Fibroblast of lung (primary cell): Measurements from ENCODE around the gene HTR2A. TPM values are rescaled to one million over a fixed set of nuclear protein-coding genes. Genes with fewer than 3 reads are reported as not detected.

Experiments
- DNase-seq, 2 donors: peaks; one replicate each; pipeline versions ENCODE4 v3.0.0 to v3.0.0-alpha.2; 2010; ENCODE audit warnings: low read depth in 2 of 2
- H2AFZ ChIP-seq: 2 replicates; pipeline ENCODE4 v1.5.1; 2012; ENCODE audit warnings: low read length, control low read depth, inconsistent platforms
- H3K27ac ChIP-seq: 2 replicates; pipeline ENCODE4 v1.5.1; 2011; ENCODE audit warnings: low read length, control low read depth; ENCODE audit not compliant: insufficient read depth
- H3K27me3 ChIP-seq: 2 replicates; pipeline ENCODE4 v1.5.1; 2011; ENCODE audit warnings: mild to moderate bottlenecking, low read length; ENCODE audit not compliant: control insufficient read depth, insufficient read depth
- H3K36me3 ChIP-seq: 2 replicates; pipeline ENCODE4 v1.5.1; 2011; ENCODE audit warnings: low read length; ENCODE audit not compliant: control insufficient read depth, insufficient read depth
- H3K4me1 ChIP-seq: 2 replicates; pipeline ENCODE4 v1.5.1; 2011; ENCODE audit warnings: low read length; ENCODE audit not compliant: control insufficient read depth, insufficient read depth; ENCODE audit errors: extremely low read depth
- H3K4me2 ChIP-seq: 2 replicates; pipeline ENCODE4 v1.5.1; 2011; ENCODE audit warnings: low read length, control low read depth; ENCODE audit not compliant: insufficient read depth; ENCODE audit errors: extremely low read depth
- H3K4me3 ChIP-seq, 4 experiments: fragments of 200-600 bp in 1 of 4; sonication (generic) in 1 of 4; replicated peaks in 1 of 4; 2 replicates each; pipeline ENCODE4 v1.5.1; 2011 to 2016; ENCODE audit warnings: low read length in 4 of 4, low read depth in 3 of 4, mild to moderate bottlenecking in 3 of 4, control low read depth in 2 of 4, inconsistent platforms in 1 of 4, mixed read lengths in 1 of 4; ENCODE audit not compliant: insufficient read depth in 1 of 4; ENCODE audit errors: control extremely low read depth in 1 of 4
- H3K79me2 ChIP-seq: 2 replicates; pipeline ENCODE4 v1.5.1; 2012; ENCODE audit warnings: mild to moderate bottlenecking, low read length, inconsistent platforms; ENCODE audit not compliant: control insufficient read depth, insufficient read depth
- H3K9ac ChIP-seq: 2 replicates; pipeline ENCODE4 v1.5.1; 2011; ENCODE audit warnings: mild to moderate bottlenecking, low read length, control low read depth; ENCODE audit not compliant: insufficient read depth
- H3K9me3 ChIP-seq: 2 replicates; pipeline ENCODE4 v1.5.1; 2012; ENCODE audit warnings: low read depth, low read length; ENCODE audit not compliant: control insufficient read depth, insufficient read depth
- H4K20me1 ChIP-seq: 2 replicates; pipeline ENCODE4 v1.5.1; 2011; ENCODE audit warnings: low read length; ENCODE audit not compliant: control insufficient read depth, insufficient read depth; ENCODE audit errors: extremely low read depth
- EZH2 ChIP-seq: IDR thresholded peaks from 2 replicates; pipeline ENCODE4 v1.5.1; 2012; ENCODE audit warnings: low read length, control low read depth, mild to moderate bottlenecking; ENCODE audit errors: missing control alignments
- polyA plus RNA-seq, 2 donors: library from polyadenylated mRNA; depleted of rRNA in 1 of 2; stranded (reverse) in 1 of 2; unstranded in 1 of 2; fragments of >200 nt; gene quantifications; 2 replicates each; pipeline ENCODE4 v1.2.1, GENCODE V29; 2011 to 2012; ENCODE audit warnings: missing spikeins in 1 of 2
- total RNA-seq: library from RNA; depleted of rRNA; stranded (reverse); fragments of >200 nt; gene quantifications from 2 replicates; pipeline ENCODE4 v1.2.1, GENCODE V29; 2014
- TF ChIP-seq, protein P1 (sequence below), 2 donors: IDR thresholded peaks in 1 of 2; conservative IDR thresholded peaks in 1 of 2; 1 replicate in 1 of 2; 2 replicates in 1 of 2; pipeline ENCODE4 v1.5.1; 2011 to 2012; ENCODE audit warnings: low read length in 2 of 2, control low read depth in 1 of 2, inconsistent platforms in 1 of 2, low read depth in 1 of 2, mild to moderate bottlenecking in 1 of 2

HTR2A gene
- total and polyA plus RNA-seq, 2 donors (not counting 1 experiment from before 2014, with no cell fraction given) = 0.01 to 0.33 TPM

DNA sequence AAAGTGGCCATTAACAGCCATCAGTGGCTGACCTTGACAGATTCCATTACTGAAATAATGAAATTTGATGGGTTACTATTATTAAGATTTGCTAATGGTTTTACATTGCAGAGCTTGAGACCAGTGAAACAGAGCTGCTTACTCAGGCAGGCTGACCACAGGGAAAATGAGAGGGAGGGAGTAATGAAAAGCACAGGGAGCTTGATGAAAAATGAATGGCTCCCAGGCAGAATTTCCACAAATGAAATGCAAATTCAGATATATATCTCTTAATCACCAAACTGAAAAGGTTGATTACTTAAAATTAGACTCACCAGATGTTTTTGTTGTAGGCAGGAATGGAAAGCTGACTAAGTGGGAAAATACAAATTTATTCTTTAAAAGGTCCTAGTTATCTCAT is 36.1 kb downstream of the HTR2A start:
- H3K36me3 ChIP-seq = no peaks in the 10 kb centered on the region
- H3K4me3 ChIP-seq = no peak overlapping the region
- no peaks in the 10 kb centered on the region for H3K27me3 ChIP-seq
- no peak overlapping the region for H3K27ac ChIP-seq
- no peaks in the 10 kb centered on the region for H3K9me3 ChIP-seq
- no peaks in the 10 kb centered on the region for H3K79me2 ChIP-seq
- H2AFZ ChIP-seq = no peak overlapping the region
- TF ChIP-seq, protein P1, sequence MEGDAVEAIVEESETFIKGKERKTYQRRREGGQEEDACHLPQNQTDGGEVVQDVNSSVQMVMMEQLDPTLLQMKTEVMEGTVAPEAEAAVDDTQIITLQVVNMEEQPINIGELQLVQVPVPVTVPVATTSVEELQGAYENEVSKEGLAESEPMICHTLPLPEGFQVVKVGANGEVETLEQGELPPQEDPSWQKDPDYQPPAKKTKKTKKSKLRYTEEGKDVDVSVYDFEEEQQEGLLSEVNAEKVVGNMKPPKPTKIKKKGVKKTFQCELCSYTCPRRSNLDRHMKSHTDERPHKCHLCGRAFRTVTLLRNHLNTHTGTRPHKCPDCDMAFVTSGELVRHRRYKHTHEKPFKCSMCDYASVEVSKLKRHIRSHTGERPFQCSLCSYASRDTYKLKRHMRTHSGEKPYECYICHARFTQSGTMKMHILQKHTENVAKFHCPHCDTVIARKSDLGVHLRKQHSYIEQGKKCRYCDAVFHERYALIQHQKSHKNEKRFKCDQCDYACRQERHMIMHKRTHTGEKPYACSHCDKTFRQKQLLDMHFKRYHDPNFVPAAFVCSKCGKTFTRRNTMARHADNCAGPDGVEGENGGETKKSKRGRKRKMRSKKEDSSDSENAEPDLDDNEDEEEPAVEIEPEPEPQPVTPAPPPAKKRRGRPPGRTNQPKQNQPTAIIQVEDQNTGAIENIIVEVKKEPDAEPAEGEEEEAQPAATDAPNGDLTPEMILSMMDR (conservative IDR thresholded peaks at IDR 0.05 in 1 of 2, IDR thresholded peaks at IDR 0.05 in 1 of 2; ENCODE audit: low read depth in 1 of 2, low read length in 2 of 2) = no peak
- TF ChIP-seq EZH2 = no peak
- DNase-seq = peak in 1 of 2 donors; percentile 11
- H3K4me2 ChIP-seq = no peak overlapping the region
- H3K4me1 ChIP-seq = no peaks in the 10 kb centered on the region
- H4K20me1 ChIP-seq = no peaks in the 10 kb centered on the region
- no peak overlapping the region for H3K9ac ChIP-seq

DNA sequence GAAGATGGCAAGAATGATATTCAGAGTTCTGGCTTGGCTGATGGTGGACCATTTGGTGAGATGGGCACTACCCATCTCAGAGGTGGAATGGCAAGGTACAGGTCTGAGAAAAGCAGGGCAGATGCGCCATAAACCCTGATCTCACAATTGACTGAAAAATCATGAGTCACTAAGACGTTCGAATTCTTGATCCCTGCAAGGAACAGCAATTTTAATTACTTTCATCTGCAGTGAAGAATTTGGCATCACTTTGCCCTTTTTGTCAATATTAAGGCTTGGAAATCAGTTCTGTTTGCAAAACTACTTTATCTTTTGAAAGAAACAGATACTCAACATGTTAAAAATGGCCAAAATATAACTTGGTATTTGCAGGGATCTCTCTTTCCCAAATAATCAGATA is 38.1 kb downstream of the HTR2A start:
- Histone ChIP-seq H3K27me3 (no peaks in the 10 kb centered on the region), H3K79me2 (no peaks in the 10 kb centered on the region), H3K4me3 (no peak overlapping the region), H3K9ac (no peak overlapping the region), H4K20me1 (no peaks in the 10 kb centered on the region), H3K9me3 (no peaks in the 10 kb centered on the region), H3K4me2 (no peak overlapping the region), H3K36me3 (no peaks in the 10 kb centered on the region), H3K4me1 (no peaks in the 10 kb centered on the region), H2AFZ (no peak overlapping the region), H3K27ac (no peak overlapping the region)
- TF ChIP-seq, protein P1 (conservative IDR thresholded peaks at IDR 0.05 in 1 of 2, IDR thresholded peaks at IDR 0.05 in 1 of 2; ENCODE audit: low read depth in 1 of 2, low read length in 2 of 2) = no peak
- no peak for TF ChIP-seq EZH2
- DNase-seq = no peak

DNA sequence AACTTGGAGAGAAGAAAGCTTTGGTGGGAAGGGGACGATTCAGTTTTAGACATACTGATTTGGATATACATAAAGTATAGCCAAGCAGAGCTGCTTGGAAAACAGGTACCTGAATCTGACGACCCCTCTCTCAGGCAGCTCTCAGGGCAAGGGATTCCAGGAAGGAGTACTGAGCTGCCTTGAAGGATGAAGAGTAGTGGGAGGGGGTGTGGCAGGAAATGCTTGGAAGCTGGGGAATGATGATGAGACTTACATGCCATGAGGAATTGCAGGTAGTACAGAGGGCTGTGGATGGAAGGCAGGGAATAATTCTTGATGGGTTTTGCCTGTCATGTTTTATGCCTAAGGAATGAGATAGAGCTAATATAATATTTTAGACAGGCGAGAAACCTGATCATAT is 38.7 kb downstream of the HTR2A start:
- no peak overlapping the region for H3K4me3 ChIP-seq
- H3K9ac ChIP-seq = no peak overlapping the region
- no peaks in the 10 kb centered on the region for H3K79me2 ChIP-seq
- H3K4me1 ChIP-seq = no peaks in the 10 kb centered on the region
- H3K4me2 ChIP-seq = no peak overlapping the region
- no peak overlapping the region for H3K27ac ChIP-seq
- no peak overlapping the region for H2AFZ ChIP-seq
- H3K36me3 ChIP-seq = no peaks in the 10 kb centered on the region
- TF ChIP-seq EZH2 = no peak
- TF ChIP-seq, protein P1 (conservative IDR thresholded peaks at IDR 0.05 in 1 of 2, IDR thresholded peaks at IDR 0.05 in 1 of 2; ENCODE audit: low read depth in 1 of 2, low read length in 2 of 2) = no peak
- DNase-seq = no peak
- peaks cover 2% of the 10 kb centered on the region for H3K27me3 ChIP-seq
- H3K9me3 ChIP-seq = no peaks in the 10 kb centered on the region
- H4K20me1 ChIP-seq = no peaks in the 10 kb centered on the region
